Muscle layer of duodenum (tissue), 2 donors: ENCODE results near the gene METTL27.

Experiments used
- H3K27ac ChIP-seq: one replicate; pipeline ENCODE4 v1.7.0; 2013; ENCODE audit warnings: mild to moderate bottlenecking, low read length
- H3K27me3 ChIP-seq: one replicate; pipeline ENCODE4 v1.7.0; 2013; ENCODE audit warnings: low read depth, mild to moderate bottlenecking, control low read depth, low read length
- H3K36me3 ChIP-seq, 2 donors: one replicate each; pipeline ENCODE4 v1.7.0; 2013; ENCODE audit warnings: low read length in 2 of 2, control low read depth in 1 of 2, mild to moderate bottlenecking in 1 of 2; ENCODE audit not compliant: insufficient read depth in 2 of 2, control insufficient read depth in 1 of 2
- H3K4me1 ChIP-seq, 2 donors: one replicate each; pipeline ENCODE4 v1.7.0; 2013; ENCODE audit warnings: low read length in 2 of 2, mild to moderate bottlenecking in 2 of 2, control low read depth in 1 of 2, moderate library complexity in 1 of 2; ENCODE audit not compliant: insufficient read depth in 2 of 2, control insufficient read depth in 1 of 2
- H3K4me3 ChIP-seq, 2 donors: one replicate each; pipeline ENCODE4 v1.7.0; 2013; ENCODE audit warnings: low read length in 2 of 2, low read depth in 1 of 2, mild to moderate bottlenecking in 1 of 2
- H3K9me3 ChIP-seq, 2 donors: one replicate each; pipeline ENCODE4 v1.7.0; 2013; ENCODE audit warnings: low read length in 2 of 2, control low read depth in 1 of 2, mild to moderate bottlenecking in 1 of 2; ENCODE audit not compliant: control insufficient read depth in 1 of 2
- donor health status: healthy.

The METTL27 gene

DNA sequence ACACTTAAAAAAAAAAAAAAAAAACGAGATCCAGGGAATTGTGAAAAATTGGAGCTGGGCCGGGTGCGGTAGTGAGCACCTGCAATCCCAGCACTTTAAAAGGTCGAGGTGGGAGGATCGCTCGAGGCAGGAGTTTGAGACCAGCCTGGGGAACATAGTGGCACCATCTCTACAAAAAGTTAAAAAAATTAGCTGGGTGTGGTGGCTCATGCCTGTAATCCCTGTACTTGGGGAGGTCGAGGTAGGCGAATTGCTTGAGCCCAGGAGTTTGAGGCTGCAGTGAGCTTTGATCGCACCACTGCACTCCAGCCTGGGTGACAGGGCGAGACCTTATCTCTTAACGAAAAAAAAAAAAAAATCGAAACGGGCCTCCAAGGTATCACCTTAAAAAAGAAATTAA, 9.5 kb downstream of the METTL27 start:
- Histone ChIP-seq H3K36me3 (no peaks in the 10 kb centered on the region), H3K9me3 (no peaks in the 10 kb centered on the region), H3K4me1 (peaks cover 0 to under 1% of the 10 kb centered on the region in 2 donors), H3K27ac (peak overlapping the region; percentile 51), H3K27me3 (no peaks in the 10 kb centered on the region), H3K4me3 (no peak overlapping the region)

GRCh38 chr7:73831834-73832651, 10.3 kb downstream of the METTL27 start:
- Histone ChIP-seq H3K27ac (peak overlapping the region; percentile 84), H3K27me3 (no peaks in the 10 kb centered on the region), H3K36me3 (no peaks in the 10 kb centered on the region), H3K9me3 (no peaks in the 10 kb centered on the region), H3K4me3 (peak overlapping the region in 1 of 2 donors; percentile 56), H3K4me1 (peaks cover 6 to 7% of the 10 kb centered on the region in 2 donors)

DNA sequence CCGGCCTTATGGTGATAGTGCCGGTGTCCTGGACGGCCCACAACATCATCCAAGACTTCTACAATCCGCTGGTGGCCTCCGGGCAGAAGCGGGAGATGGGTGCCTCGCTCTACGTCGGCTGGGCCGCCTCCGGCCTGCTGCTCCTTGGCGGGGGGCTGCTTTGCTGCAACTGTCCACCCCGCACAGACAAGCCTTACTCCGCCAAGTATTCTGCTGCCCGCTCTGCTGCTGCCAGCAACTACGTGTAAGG, 10.8 kb downstream of the METTL27 start:
- Histone ChIP-seq H3K27me3 (no peaks in the 10 kb centered on the region), H3K27ac (peak overlapping the region; percentile 84), H3K9me3 (no peaks in the 10 kb centered on the region), H3K4me1 (peaks cover 6 to 7% of the 10 kb centered on the region in 2 donors), H3K4me3 (peak overlapping the region in 1 of 2 donors; percentile 56), H3K36me3 (no peaks in the 10 kb centered on the region)

DNA sequence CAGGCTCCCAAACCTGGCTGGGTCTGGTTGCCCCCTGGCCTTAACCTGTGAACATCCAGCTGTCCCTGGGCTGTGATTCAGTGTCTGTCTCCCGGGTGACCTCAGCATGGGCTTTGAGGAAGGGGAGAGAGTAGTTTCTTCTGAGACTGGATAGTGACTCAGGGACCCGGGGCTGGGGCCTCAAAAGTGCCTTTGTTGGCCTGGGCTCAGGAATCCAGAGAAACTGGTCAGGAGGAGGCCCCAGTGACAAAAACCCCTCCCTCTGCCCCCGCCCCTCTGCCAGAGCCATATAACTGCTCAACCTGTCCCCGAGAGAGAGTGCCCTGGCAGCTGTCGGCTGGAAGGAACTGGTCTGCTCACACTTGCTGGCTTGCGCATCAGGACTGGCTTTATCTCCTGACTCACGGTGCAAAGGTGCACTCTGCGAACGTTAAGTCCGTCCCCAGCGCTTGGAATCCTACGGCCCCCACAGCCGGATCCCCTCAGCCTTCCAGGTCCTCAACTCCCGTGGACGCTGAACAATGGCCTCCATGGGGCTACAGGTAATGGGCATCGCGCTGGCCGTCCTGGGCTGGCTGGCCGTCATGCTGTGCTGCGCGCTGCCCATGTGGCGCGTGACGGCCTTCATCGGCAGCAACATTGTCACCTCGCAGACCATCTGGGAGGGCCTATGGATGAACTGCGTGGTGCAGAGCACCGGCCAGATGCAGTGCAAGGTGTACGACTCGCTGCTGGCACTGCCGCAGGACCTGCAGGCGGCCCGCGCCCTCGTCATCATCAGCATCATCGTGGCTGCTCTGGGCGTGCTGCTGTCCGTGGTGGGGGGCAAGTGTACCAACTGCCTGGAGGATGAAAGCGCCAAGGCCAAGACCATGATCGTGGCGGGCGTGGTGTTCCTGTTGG, 11.4 kb downstream of the METTL27 start, which contains the start of gene CLDN4:
CLDN4 (plus strand) TSS at position 316 of the 903 bp plus-strand sequence; CDS start at position 522, 206 bp downstream.
- H3K4me1 ChIP-seq = peaks cover 6 to 7% of the 10 kb centered on the region in 2 donors
- H3K27me3 ChIP-seq = no peaks in the 10 kb centered on the region
- peak within 1 kb of the TSS; percentile 94 for H3K27ac ChIP-seq
- peak within 1 kb of the TSS in 1 of 2 donors; percentile 56 for H3K4me3 ChIP-seq
- no peaks in the 10 kb centered on the region for H3K36me3 ChIP-seq
- H3K9me3 ChIP-seq = no peaks in the 10 kb centered on the region

DNA sequence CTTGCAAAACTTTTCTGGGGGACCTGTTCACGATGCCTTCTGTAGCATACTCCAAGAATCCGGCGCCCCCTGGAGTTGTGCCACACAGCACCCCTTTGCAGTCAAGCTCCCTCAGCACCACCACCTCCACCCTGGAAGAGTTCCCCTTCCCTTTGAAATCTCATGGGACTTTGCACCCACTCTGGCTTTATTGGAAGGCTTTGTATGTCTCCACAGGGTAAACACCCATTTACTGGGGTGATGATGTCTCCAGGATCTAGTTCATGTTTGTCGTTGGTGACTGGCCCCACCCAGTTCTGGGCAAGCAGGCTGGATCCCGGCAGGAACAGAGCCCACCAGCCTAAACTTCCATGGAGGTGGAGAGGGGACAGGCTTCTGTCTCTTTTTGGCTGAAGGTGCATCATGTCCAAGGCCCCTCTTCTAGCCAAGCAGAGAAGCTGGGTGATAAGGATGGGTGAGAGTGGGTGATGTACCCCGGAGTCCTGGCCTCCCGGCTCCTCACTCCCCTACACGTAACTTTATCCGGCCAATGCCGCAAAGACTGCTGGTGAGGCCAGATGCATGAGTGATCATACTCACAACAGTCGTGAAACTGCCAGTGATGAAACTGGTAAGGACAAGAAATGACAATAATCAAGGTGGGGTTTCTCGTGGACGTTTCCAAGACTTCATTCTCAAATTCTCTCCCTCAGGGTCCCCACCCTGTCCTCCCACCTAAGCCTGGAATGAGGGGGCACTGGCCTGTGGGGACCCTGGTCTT, 12.2 kb downstream of the METTL27 start:
- peak overlapping the region; percentile 94 for H3K27ac ChIP-seq

GRCh38 chr7:73829505-73829904, 12.8 kb downstream of the METTL27 start:
- peak overlapping the region in 1 of 2 donors; percentile 21 for H3K4me3 ChIP-seq
- H3K4me1 ChIP-seq = peaks cover 6 to 7% of the 10 kb centered on the region in 2 donors
- H3K27ac ChIP-seq = peak overlapping the region; percentile 94
- no peaks in the 10 kb centered on the region for H3K27me3 ChIP-seq
- H3K36me3 ChIP-seq = no peaks in the 10 kb centered on the region
- no peaks in the 10 kb centered on the region for H3K9me3 ChIP-seq

More for the DNA sequence above, 12.2 kb downstream of the METTL27 start:
- no peaks in the 10 kb centered on the region for H3K9me3 ChIP-seq
- peaks cover 6 to 7% of the 10 kb centered on the region in 2 donors for H3K4me1 ChIP-seq
- H3K27me3 ChIP-seq = no peaks in the 10 kb centered on the region
- no peaks in the 10 kb centered on the region for H3K36me3 ChIP-seq
- peak overlapping the region in 1 of 2 donors; percentile 21 for H3K4me3 ChIP-seq

DNA sequence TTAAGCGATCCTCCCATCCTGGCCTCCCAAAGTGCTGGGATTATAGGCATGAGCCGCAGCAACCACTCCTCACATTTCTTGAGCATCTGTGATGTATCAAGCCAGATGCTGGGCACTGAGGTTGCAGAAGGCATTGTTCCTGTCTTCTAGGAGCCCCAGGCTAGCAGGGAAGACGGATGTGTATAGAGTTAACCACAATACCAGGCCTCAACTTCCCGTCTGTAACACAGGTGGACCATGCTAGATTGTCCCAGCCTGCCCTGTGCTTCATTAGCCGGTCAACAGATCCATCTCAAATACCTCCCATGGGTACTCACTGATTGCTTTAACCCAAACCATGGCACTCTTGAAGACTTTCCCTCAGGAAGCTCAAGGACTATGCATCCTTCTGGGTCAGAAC, 13.3 kb downstream of the METTL27 start:
- no peak overlapping the region for H3K4me3 ChIP-seq
- peak overlapping the region; percentile 94 for H3K27ac ChIP-seq
- H3K36me3 ChIP-seq = no peaks in the 10 kb centered on the region
- H3K4me1 ChIP-seq = peaks cover 6 to 7% of the 10 kb centered on the region in 2 donors
- no peaks in the 10 kb centered on the region for H3K9me3 ChIP-seq
- no peaks in the 10 kb centered on the region for H3K27me3 ChIP-seq

DNA sequence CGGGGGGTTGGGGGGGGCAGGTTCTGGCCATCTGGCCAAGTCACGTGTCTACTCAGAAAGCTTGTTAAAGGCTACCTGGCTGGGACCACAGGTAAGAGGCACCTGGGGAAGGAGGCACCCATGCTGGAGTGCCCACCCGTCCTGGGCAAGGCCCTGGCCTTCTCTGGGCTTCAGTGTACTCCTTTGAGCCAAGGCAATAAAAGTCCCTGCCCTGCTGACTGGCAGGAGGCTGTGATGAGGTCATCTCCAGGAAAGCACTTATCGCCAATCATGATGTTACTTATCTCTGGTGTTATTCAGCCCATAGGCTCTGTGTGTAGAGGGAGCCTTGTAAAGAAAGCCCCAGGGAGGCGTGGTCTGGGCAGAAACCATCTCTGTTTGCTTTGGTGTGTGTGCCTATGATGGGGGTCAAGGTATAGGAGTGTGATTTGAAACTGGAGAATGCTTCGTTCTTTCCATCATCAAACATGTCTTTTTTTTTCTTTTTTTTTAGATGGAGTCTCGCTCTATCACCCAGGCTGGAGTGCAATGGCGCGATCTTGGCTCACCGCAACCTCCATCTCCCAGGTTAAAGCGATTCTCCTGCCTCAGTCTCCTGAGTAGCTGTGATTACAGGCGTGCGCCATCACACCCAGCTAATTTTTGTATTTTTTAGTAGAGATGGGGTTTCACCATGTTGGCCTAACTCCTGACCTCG, 14.1 kb downstream of the METTL27 start:
- no peaks in the 10 kb centered on the region for H3K36me3 ChIP-seq
- no peak overlapping the region for H3K4me3 ChIP-seq
- peaks cover 6 to 7% of the 10 kb centered on the region in 2 donors for H3K4me1 ChIP-seq
- H3K9me3 ChIP-seq = no peaks in the 10 kb centered on the region
- no peaks in the 10 kb centered on the region for H3K27me3 ChIP-seq
- no peak overlapping the region for H3K27ac ChIP-seq

DNA sequence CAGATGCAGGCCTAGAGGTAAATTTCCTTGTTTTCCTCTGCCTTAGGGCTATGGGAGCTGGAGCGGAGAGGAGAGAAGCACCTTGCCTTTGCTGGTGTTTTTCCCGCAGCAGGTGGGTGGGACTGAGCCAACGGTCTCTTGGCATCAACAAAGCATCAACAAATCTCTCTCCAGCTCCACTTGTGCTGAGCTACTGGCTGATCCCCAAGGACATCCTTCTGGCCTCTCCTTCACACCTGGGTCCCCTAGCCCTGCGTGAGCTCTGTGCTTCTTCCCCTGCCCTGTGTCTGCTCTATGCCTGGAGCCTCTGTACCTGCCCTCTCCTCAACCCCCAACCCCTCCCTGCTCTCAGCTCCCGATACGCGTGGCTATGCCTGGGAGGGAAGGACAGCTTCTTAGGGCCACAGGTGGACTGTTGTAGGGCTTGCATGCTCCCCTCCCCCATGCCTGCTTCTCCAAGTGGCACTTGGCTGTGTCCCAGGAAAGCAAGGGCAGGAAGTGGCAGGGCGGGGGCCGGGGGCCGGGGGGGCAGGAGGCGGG, 14.7 kb downstream of the METTL27 start:
- Histone ChIP-seq H3K27me3 (no peaks in the 10 kb centered on the region), H3K36me3 (no peaks in the 10 kb centered on the region), H3K4me1 (peaks cover 6 to 7% of the 10 kb centered on the region in 2 donors), H3K27ac (peak overlapping the region; percentile 82), H3K9me3 (no peaks in the 10 kb centered on the region), H3K4me3 (no peak overlapping the region)

DNA sequence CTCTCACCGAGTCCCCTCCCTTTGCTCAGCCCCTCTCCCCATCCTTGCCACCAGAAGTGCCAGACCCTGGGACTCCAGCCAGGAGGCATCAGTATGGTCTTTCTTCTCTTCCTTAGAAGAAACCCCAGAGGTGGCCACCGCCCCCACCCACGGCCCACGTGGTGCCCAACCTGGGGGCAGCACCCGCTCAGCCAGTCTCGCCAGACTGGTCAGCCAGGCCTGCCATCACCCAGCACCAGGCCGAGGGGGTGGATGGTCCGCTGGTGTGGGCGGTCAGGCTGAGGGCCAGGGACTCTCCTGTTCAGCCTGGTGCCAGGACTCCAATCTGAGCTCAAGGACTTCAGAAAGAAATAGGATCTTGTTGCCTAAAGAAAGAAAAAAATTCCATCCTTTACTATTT, 17.3 kb downstream of the METTL27 start:
- H3K36me3 ChIP-seq = no peaks in the 10 kb centered on the region
- peaks cover 6 to 7% of the 10 kb centered on the region in 2 donors for H3K4me1 ChIP-seq
- H3K9me3 ChIP-seq = no peaks in the 10 kb centered on the region
- H3K27ac ChIP-seq = no peak overlapping the region
- H3K27me3 ChIP-seq = no peaks in the 10 kb centered on the region
- H3K4me3 ChIP-seq = no peak overlapping the region
